Measurements from ENCODE around the gene RPP25L. TPM values are rescaled to one million over a fixed set of nuclear protein-coding genes. Genes with fewer than 3 reads are reported as not detected.

RPP25L gene
- total and polyA plus RNA-seq, 9 of the 15 experiments (the other 6 are each of a cell fraction or from before 2014, with no cell fraction given): 16.3 to 43.7 (median 29.0) TPM

DNA sequence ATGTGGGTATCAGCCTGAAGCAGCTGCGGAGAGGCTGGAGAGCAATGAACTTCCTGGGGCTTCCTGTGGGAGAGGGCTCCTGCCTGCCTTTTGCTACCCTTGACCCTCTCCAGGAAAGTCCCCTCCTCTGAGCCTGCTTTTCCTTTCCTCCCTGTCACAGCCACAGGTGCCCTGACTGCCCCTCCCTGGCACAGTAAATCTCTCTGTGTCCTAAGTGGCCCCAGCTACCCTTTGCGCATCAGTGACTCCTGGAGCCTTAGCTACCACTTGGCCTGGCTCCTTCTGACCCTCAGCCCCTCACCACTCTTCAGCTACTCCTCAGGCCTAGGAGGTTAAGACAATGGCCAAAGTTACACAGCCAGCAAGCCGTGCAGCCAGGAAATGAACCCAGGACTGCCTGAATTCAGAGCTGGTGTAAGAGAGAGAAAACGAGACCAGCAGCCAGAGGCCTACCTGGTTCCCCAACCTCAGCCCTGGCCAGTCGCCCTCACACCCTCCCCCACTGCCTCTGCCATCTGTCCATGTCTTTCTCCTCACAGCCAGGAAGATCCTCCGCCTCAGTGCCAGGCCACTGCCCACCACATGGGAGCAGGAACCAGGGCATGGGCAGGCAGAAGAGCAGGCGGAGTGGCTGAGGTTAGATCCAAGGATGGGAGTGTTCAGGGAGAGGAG is 41.0 kb downstream of the RPP25L start:
- peaks cover 4% of the 10 kb centered on the region; the same call in 1 of the 2 replicates for H4K20me1 ChIP-seq (replicated peaks; ENCODE audit: control insufficient read depth, insufficient read depth, low read length)
- H3K27me3 ChIP-seq (ENCODE audit: control insufficient read depth in 2 of 2, insufficient read depth in 2 of 2, low read length in 2 of 2): peaks cover 13 to 76% of the 10 kb centered on the region in 2 experiments
- no peak overlapping the region for H3K9ac ChIP-seq (ENCODE audit: insufficient read depth in 1 of 2, low read depth in 2 of 2, low read length in 2 of 2)
- H3K4me2 ChIP-seq (ENCODE audit: insufficient read depth, low read length): no peak overlapping the region
- ATAC-seq: no peak
- no peak overlapping the region for H2AFZ ChIP-seq (ENCODE audit: low read depth, low read length)
- in situ Hi-C loops (cut with MboI): no loop called here
- ChIA-PET POLR2A (no interaction called here), CTCF (ENCODE audit: low intra/inter-chr PET ratio) (no interaction called here)
- TF ChIP-seq DMBX1 (CRISPR knock-in tag; IDR thresholded peaks at IDR 0.05; ENCODE audit: borderline replicate concordance) (no peak), ZNF444 (CRISPR knock-in tag; IDR thresholded peaks at IDR 0.05) (no peak), RUNX1 (IDR thresholded peaks at IDR 0.05; ENCODE audit: low read depth) (no peak), STAT5A (IDR thresholded peaks at IDR 0.05; ENCODE audit: borderline replicate concordance, low read length) (no peak), E2F3 (CRISPR knock-in tag; IDR thresholded peaks at IDR 0.05) (no peak)
- TF ChIP-seq, protein P1, sequence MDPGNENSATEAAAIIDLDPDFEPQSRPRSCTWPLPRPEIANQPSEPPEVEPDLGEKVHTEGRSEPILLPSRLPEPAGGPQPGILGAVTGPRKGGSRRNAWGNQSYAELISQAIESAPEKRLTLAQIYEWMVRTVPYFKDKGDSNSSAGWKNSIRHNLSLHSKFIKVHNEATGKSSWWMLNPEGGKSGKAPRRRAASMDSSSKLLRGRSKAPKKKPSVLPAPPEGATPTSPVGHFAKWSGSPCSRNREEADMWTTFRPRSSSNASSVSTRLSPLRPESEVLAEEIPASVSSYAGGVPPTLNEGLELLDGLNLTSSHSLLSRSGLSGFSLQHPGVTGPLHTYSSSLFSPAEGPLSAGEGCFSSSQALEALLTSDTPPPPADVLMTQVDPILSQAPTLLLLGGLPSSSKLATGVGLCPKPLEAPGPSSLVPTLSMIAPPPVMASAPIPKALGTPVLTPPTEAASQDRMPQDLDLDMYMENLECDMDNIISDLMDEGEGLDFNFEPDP (CRISPR knock-in tag; IDR thresholded peaks at IDR 0.05): no peak
- no TSS peak for BruUV-seq (replicated peaks)
- WGBS (ENCODE audit: insufficient coverage, low coverage, missing lambda C conversion rate): 7% methylated on average over 5 of the region's 7 CpGs
- no peaks in the 10 kb centered on the region for H3K4me1 ChIP-seq (replicated peaks in 1 of 2; ENCODE audit: control insufficient read depth in 2 of 2, insufficient read depth in 2 of 2, low read length in 2 of 2)
- no peaks in the 10 kb centered on the region for H3K36me3 ChIP-seq (ENCODE audit: control insufficient read depth, insufficient read depth, low read length)
- H3K9me3 ChIP-seq (replicated peaks; ENCODE audit: control insufficient read depth, insufficient read depth, low read depth, low read length): no peaks in the 10 kb centered on the region
- no peak for DNase-seq (ENCODE audit: extremely low read depth in 1 of 4, low spot score in 3 of 4)
- FAIRE-seq: no peak
- H3K4me3 ChIP-seq: no peak overlapping the region
- H3K79me2 ChIP-seq (ENCODE audit: control insufficient read depth, insufficient read depth, low read length): no peaks in the 10 kb centered on the region
- intact Hi-C loops (cut with micrococcal nuclease): no loop called here
- no peak overlapping the region for H3K27ac ChIP-seq (ENCODE audit: extremely low read depth, low read depth, low read length)
- no peaks in the 10 kb centered on the region for H3K9me1 ChIP-seq (ENCODE audit: control insufficient read depth, insufficient read depth, low read length)

Data from K562 (cell line).